Suprapubic skin (tissue), 4 donors: ENCODE results near the gene MED28. TPM values are rescaled to one million over a fixed set of nuclear protein-coding genes. Genes with fewer than 3 reads are reported as not detected.
"Not testable (repeated sequence)": the region's sequence is repeated elsewhere in the genome, so short reads cannot be mapped to it uniquely, and the experiment has no call there.

ENCODE experiments used
- DNase-seq, 2 donors: peaks; one replicate each; pipeline ENCODE4 v3.0.0-alpha.2; 2019; ENCODE audit warnings: low spot score in 2 of 2
- H3K27ac ChIP-seq: fragments of 200-600 bp; sonication (generic); one replicate; pipeline ENCODE4 v1.5.1; 2019
- H3K27me3 ChIP-seq: fragments of 200-600 bp; sonication (generic); one replicate; pipeline ENCODE4 v1.5.1; 2019
- H3K36me3 ChIP-seq: fragments of 200-600 bp; sonication (generic); one replicate; pipeline ENCODE4 v1.5.1; 2019
- H3K4me1 ChIP-seq: fragments of 200-600 bp; sonication (generic); one replicate; pipeline ENCODE4 v1.5.1; 2019
- H3K4me3 ChIP-seq: fragments of 200-600 bp; sonication (generic); one replicate; pipeline ENCODE4 v1.5.1; 2019; ENCODE audit warnings: mild to moderate bottlenecking
- H3K9me3 ChIP-seq: fragments of 200-600 bp; sonication (generic); one replicate; pipeline ENCODE4 v1.5.1; 2019
- CTCF ChIP-seq, 2 donors: fragments of 200-600 bp in 1 of 2; fragments of 450-650 bp in 1 of 2; sonication (generic) in 1 of 2; IDR thresholded peaks; one replicate each; pipeline ENCODE4 v1.5.1; 2016 to 2019; ENCODE audit warnings: antibody characterized with exemption in 2 of 2, mild to moderate bottlenecking in 1 of 2, moderate library complexity in 1 of 2
- EP300 ChIP-seq: sonication (generic); formaldehyde crosslinking; IDR thresholded peaks from one replicate; pipeline ENCODE4 v1.6.1; 2017; ENCODE audit warnings: antibody characterized with exemption
- POLR2A ChIP-seq, 2 donors: fragments of 450-650 bp; IDR thresholded peaks; one replicate each; pipeline ENCODE4 v1.6.1; 2017; ENCODE audit warnings: antibody characterized with exemption in 2 of 2, mild to moderate bottlenecking in 2 of 2, moderate library complexity in 2 of 2
- POLR2AphosphoS5 ChIP-seq, 3 donors: sonication (generic); formaldehyde crosslinking; IDR thresholded peaks; one replicate each; pipeline ENCODE4 v1.6.1; 2017; ENCODE audit warnings: antibody characterized with exemption in 3 of 3
- WGBS: methylation state at CpG from one replicate; pipeline ENCODE4 v1.1.5; 2018; 5-methylcytosine and 5-hydroxymethylcytosine counted together
- total RNA-seq, 4 donors: library from RNA; depleted of rRNA; stranded (reverse); fragments of >200 nt; gene quantifications; one replicate each; pipeline ENCODE4 v1.1.0, GENCODE V29; 2016

MED28 gene
- total RNA-seq, result 10 to 100 TPM; 12.4 to 22.2 (median 14.4) TPM

- Histone ChIP-seq H3K27me3 (no peaks in the 10 kb centered on the region), H3K36me3 (peaks cover 6% of the 10 kb centered on the region), H3K27ac (peak within 1 kb of the TSS; percentile 72), H3K9me3 (no peaks in the 10 kb centered on the region), H3K4me1 (peaks cover 40% of the 10 kb centered on the region), H3K4me3 (peak within 1 kb of the TSS; percentile 61)
- under 1% methylated on average over 44 of the region's 46 CpGs for WGBS
- TF ChIP-seq POLR2A (IDR thresholded peaks at IDR 0.05) (peak; percentile 72 to 92), EP300 (no peak), CTCF (IDR thresholded peaks at IDR 0.05) (peak in 1 of 2 donors; percentile 9), POLR2AphosphoS5 (IDR thresholded peaks at IDR 0.05) (peak in 2 of 3 donors; percentile 29 to 70)
- peak; percentile 99 for DNase-seq
Measured at GRCh38 chr4:17614416-17615299, at the start of gene MED28. Gene MED28, plus strand, starts transcription at chr4:17614641. Its CDS starts 14 bp downstream, at chr4:17614655.

- 93% methylated on average over 3 of the region's 3 CpGs for WGBS
- Histone ChIP-seq H3K9me3 (no peaks in the 10 kb centered on the region), H3K4me1 (no peaks in the 10 kb centered on the region), H3K36me3 (no peaks in the 10 kb centered on the region), H3K4me3 (no peak overlapping the region), H3K27me3 (no peaks in the 10 kb centered on the region), H3K27ac (no peak overlapping the region)
- DNase-seq, result no peak
- TF ChIP-seq EP300 (no peak), POLR2A (IDR thresholded peaks at IDR 0.05) (no peak), CTCF (IDR thresholded peaks at IDR 0.05) (no peak), POLR2AphosphoS5 (IDR thresholded peaks at IDR 0.05) (no peak)
Measured at GRCh38 chr4:17565846-17566245, 48.6 kb upstream of the MED28 start.

- DNase-seq, result no peak
- H3K9me3 ChIP-seq, result no peaks in the 10 kb centered on the region
- no peaks in the 10 kb centered on the region for H3K27me3 ChIP-seq
- TF ChIP-seq CTCF (IDR thresholded peaks at IDR 0.05), result no peak
- TF ChIP-seq EP300, result no peak
- no peak for TF ChIP-seq POLR2AphosphoS5 (IDR thresholded peaks at IDR 0.05)
- TF ChIP-seq POLR2A (IDR thresholded peaks at IDR 0.05), result no peak
- no peaks in the 10 kb centered on the region for H3K4me1 ChIP-seq
- no peak overlapping the region for H3K4me3 ChIP-seq
- WGBS, result 59% methylated on average over 2 of the region's 2 CpGs
- no peaks in the 10 kb centered on the region for H3K36me3 ChIP-seq
- no peak overlapping the region for H3K27ac ChIP-seq
Measured at GRCh38 chr4:17567271-17567670, 47.2 kb upstream of the MED28 start.

- Histone ChIP-seq H3K27ac (no peak overlapping the region), H3K9me3 (no peaks in the 10 kb centered on the region), H3K4me3 (no peak overlapping the region), H3K36me3 (no peaks in the 10 kb centered on the region), H3K27me3 (no peaks in the 10 kb centered on the region), H3K4me1 (peaks cover 16% of the 10 kb centered on the region)
- DNase-seq, result no peak
- TF ChIP-seq CTCF (IDR thresholded peaks at IDR 0.05) (no peak), EP300 (no peak), POLR2A (IDR thresholded peaks at IDR 0.05) (no peak), POLR2AphosphoS5 (IDR thresholded peaks at IDR 0.05) (no peak)
- WGBS, result 92% methylated on average over 4 of the region's 4 CpGs
Measured at GRCh38 chr4:17574206-17574605, 40.2 kb upstream of the MED28 start.

- not testable (repeated sequence) for H3K4me3 ChIP-seq, H3K27me3 ChIP-seq, H3K9me3 ChIP-seq, H3K27ac ChIP-seq, DNase-seq, H3K36me3 ChIP-seq
- H3K4me1 ChIP-seq, result peaks cover 18% of the 10 kb centered on the region
- WGBS, result 94% methylated on average over 12 of the region's 12 CpGs
Measured at GRCh38 chr4:17575177-17575576, 39.3 kb upstream of the MED28 start.
